Keratinocyte (primary cell): ENCODE data around the gene SLC25A25.

Source experiments
- CTCF ChIP-seq, 3 experiments: IDR thresholded peaks in 1 of 3; conservative IDR thresholded peaks in 1 of 3; optimal IDR thresholded peaks in 1 of 3; 2 replicates in 2 of 3; 3 replicates in 1 of 3; pipeline versions ENCODE3 to v1.5.1; 2011; ENCODE audit warnings: low read length in 3 of 3, mild to moderate bottlenecking in 3 of 3, moderate library complexity in 2 of 3, control low read depth in 1 of 3, inconsistent platforms in 1 of 3; ENCODE audit not compliant: insufficient read depth in 2 of 3; ENCODE audit errors: extremely low read depth in 1 of 3
- EZH2 ChIP-seq: IDR thresholded peaks from one replicate; pipeline ENCODE4 v1.6.1; 2012; ENCODE audit warnings: inconsistent platforms, mild to moderate bottlenecking, low read length, moderate library complexity

DNA sequence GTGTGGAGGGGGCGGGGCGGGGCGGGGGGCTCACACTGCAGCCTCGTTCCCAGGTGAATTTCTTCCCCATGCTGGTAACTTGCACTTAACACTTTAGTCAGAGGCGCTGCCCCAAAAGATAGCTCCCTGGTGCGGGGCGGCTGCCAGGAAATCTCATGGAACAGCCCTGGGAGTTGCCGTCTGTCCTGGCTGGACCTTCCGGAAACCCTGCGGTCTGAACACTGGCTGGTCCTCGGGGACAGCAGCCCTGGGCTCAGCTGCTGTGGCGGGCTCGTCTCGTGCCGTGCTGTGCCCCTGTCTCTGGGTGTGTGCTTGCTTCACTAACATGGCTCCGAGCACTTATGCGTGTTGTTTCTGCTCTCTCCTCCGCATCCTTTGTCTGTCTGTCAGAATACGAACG is 33.7 kb downstream of the SLC25A25 start:
- TF ChIP-seq CTCF (optimal IDR thresholded peaks at IDR 0.05 in 1 of 3, IDR thresholded peaks at IDR 0.05 in 1 of 3, conservative IDR thresholded peaks at IDR 0.05 in 1 of 3; ENCODE audit: extremely low read depth in 1 of 3, insufficient read depth in 2 of 3, low read length in 3 of 3): no peak
- no peak for TF ChIP-seq EZH2
